GM12865 (cell line): ENCODE data around the gene ADCY3.

Source experiments
- DNase-seq: peaks from one replicate; pipeline ENCODE4 v3.0.0; 2010; ENCODE audit warnings: low read depth
- H3K4me3 ChIP-seq: 2 replicates; pipeline ENCODE4 v1.5.1; 2011; ENCODE audit warnings: mild to moderate bottlenecking, low read depth, low read length, control low read depth
- CTCF ChIP-seq: IDR thresholded peaks from 2 replicates; pipeline ENCODE4 v1.5.1; 2011; ENCODE audit warnings: low read length, control low read depth, low read depth, inconsistent platforms; ENCODE audit not compliant: insufficient read depth; ENCODE audit errors: missing control alignments

The ADCY3 gene

GRCh38 chr2:24855726-24856125 is 64.3 kb downstream of the ADCY3 start:
- DNase-seq, result no peak

GRCh38 chr2:24855022-24855622 is 64.9 kb downstream of the ADCY3 start:
- H3K4me3 ChIP-seq, result no peak overlapping the region
- TF ChIP-seq CTCF, result no peak
- no peak for DNase-seq

More at GRCh38 chr2:24855726-24856125, 64.3 kb downstream of the ADCY3 start:
- H3K4me3 ChIP-seq, result no peak overlapping the region
- TF ChIP-seq CTCF, result no peak

GRCh38 chr2:24853996-24854395 is 66.0 kb downstream of the ADCY3 start:
- TF ChIP-seq CTCF, result no peak
- H3K4me3 ChIP-seq, result no peak overlapping the region
- DNase-seq, result no peak

- TF ChIP-seq CTCF, result no peak
- no peak for DNase-seq
These were observed 67.0 kb downstream of the ADCY3 start for GRCh38 chr2:24853046-24853445.

GRCh38 chr2:24852431-24853020 is 67.5 kb downstream of the ADCY3 start:
- TF ChIP-seq CTCF, result no peak
- no peak for DNase-seq

More at GRCh38 chr2:24853046-24853445, 67.0 kb downstream of the ADCY3 start:
- no peak overlapping the region for H3K4me3 ChIP-seq

GRCh38 chr2:24852026-24852425 is 68.0 kb downstream of the ADCY3 start:
- H3K4me3 ChIP-seq, result no peak overlapping the region
- no peak for TF ChIP-seq CTCF
- DNase-seq, result no peak

More at GRCh38 chr2:24852431-24853020, 67.5 kb downstream of the ADCY3 start:
- no peak overlapping the region for H3K4me3 ChIP-seq

- no peak overlapping the region for H3K4me3 ChIP-seq
- TF ChIP-seq CTCF, result no peak
- DNase-seq, result no peak
These were observed 69.1 kb downstream of the ADCY3 start for GRCh38 chr2:24850944-24851343.
